PC-3 (cell line): Measurements from ENCODE around the gene TUBB1.

ENCODE experiments used
- CTCF ChIP-seq: fragments of 300-600 bp; sonication (generic); conservative IDR thresholded peaks from 2 replicates; pipeline ENCODE4 v1.5.1; 2017; ENCODE audit warnings: antibody characterized with exemption, low read depth, mild to moderate bottlenecking, low read length
- EZH2 ChIP-seq: fragments of 300-600 bp; sonication (generic); IDR thresholded peaks from one replicate; pipeline ENCODE4 v1.6.1; 2017; ENCODE audit warnings: antibody characterized with exemption, mild to moderate bottlenecking, low read length; ENCODE audit not compliant: unreplicated experiment

- TF ChIP-seq CTCF (no peak), EZH2 (no peak)
Measured at GRCh38 chr20:59033093-59033492, 13.9 kb downstream of the TUBB1 start.
